GM19467 (cell line): ENCODE results near the gene FAM131A.

ENCODE experiments used
- ATAC-seq: cut with Tn5 transposase; IDR thresholded peaks from one replicate; pipeline ENCODE4 v1.9.1; 2021; ENCODE audit warnings: mild to moderate bottlenecking, moderate library complexity; ENCODE audit not compliant: unreplicated experiment

FAM131A gene

DNA sequence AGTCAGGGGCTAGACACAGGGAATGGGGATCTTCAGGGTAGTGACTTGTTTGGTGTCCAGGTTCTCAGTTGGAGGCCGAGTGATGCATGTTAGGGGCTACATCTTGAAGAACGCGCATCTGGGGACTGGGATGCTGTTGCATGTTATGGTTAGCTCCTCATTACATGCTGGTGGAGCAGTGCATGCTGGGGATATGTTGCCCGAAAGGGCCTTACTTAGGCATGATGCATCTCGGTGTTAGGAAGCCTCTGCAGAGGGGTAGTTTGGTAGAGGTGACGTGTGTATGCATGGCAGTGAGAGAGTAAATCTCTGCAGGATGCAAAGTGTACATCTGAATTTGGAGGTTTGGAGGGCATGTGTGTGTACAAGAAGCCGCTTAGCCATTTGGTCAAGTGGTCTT, 20.6 kb upstream of the FAM131A start:
- ATAC-seq: no peak

DNA sequence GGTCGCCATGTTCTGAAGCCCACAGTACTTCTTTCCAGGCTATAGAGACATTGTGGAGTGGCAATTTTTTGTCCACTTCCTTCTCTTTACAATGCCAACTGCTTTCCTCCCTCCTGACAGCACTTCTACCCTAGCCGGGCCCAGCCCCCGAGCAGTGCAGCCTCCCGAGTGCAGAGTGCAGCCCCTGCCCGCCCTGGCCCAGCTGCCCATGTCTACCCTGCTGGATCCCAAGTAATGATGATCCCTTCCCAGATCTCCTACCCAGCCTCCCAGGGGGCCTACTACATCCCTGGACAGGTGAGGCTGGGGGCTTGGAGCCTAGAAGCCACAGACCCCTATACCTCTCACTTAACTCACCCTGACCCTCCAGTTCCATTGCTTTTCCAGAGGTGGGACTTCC, 20.2 kb upstream of the FAM131A start:
- ATAC-seq: no peak

DNA sequence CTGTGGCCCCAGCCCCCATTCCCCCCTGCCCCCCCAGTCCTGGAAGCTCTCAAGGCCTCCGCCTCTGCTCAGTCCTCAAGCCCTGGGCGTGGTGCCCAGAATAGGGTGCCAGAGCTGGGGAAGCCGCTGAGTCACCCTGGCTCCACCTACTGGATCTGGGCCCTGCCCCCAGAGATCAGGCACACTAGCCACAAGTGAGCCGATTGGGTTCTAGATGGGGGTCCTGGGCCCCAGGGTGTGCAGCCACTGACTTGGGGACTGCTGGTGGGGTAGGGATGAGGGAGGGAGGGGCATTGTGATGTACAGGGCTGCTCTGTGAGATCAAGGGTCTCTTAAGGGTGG, 17.3 kb upstream of the FAM131A start:
- ATAC-seq: no peak

DNA sequence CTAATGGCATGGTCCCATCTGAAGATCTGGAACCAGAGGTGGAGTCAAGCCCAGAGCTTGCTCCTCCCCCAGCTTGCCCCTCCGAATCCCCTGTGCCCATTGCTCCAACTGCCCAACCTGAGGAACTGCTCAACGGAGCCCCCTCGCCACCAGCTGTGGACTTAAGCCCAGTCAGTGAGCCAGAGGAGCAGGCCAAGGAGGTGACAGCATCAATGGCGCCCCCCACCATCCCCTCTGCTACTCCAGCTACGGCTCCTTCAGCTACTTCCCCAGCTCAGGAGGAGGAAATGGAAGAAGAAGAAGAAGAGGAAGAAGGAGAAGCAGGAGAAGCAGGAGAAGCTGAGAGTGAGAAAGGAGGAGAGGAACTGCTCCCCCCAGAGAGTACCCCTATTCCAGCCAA, 15.7 kb upstream of the FAM131A start:
- no peak for ATAC-seq

DNA sequence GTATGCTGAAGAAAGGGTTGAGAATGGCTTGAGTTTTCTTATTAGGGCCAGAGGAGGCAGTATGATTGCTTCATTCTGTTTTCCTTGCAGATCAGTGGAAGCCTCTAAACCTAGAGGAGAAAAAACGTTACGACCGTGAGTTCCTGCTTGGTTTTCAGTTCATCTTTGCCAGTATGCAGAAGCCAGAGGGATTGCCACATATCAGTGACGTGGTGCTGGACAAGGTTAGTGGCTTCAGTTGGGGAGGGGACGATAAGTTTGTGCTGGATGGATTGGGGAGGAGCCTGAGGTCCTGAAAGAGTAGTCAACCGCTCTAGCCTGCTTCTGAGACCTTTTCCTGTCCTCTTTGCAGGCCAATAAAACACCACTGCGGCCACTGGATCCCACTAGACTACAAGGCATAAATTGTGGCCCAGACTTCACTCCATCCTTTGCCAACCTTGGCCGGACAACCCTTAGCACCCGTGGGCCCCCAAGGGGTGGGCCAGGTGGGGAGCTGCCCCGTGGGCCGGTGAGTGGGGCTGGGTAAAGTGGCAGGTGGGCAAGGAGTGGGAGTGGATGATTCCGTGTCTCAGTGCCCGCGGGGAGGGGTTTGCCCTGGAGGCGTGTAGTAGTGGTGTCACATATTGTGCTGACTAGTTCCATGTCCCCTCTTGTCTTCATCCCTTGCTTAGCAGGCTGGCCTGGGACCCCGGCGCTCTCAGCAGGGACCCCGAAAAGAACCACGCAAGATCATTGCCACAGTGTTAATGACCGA, 14.5 kb upstream of the FAM131A start:
- ATAC-seq: no peak

DNA sequence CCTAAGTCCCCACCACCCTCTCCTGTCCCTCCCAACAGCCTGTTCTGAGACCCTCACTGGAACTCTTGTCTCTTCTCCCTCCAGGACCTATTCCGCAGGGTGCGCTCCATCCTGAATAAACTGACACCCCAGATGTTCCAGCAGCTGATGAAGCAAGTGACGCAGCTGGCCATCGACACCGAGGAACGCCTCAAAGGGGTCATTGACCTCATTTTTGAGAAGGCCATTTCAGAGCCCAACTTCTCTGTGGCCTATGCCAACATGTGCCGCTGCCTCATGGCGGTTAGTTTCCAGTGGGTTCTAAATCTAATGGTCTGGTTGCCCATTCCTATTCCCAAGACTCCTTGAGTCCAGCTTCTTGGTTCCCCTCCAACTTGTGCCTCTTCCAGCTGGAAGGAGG, 13.7 kb upstream of the FAM131A start:
- no peak for ATAC-seq

DNA sequence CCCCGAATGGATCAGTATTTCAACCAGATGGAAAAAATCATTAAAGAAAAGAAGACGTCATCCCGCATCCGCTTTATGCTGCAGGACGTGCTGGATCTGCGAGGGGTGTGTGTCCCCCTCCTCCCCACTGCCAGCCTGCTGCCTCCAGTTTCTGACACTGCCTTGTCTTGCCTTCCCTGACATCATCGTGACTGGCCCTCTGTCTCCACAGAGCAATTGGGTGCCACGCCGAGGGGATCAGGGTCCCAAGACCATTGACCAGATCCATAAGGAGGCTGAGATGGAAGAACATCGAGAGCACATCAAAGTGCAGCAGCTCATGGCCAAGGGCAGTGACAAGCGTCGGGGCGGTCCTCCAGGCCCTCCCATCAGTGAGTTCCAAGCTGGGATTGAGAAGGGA, 12.1 kb upstream of the FAM131A start:
- ATAC-seq: no peak

DNA sequence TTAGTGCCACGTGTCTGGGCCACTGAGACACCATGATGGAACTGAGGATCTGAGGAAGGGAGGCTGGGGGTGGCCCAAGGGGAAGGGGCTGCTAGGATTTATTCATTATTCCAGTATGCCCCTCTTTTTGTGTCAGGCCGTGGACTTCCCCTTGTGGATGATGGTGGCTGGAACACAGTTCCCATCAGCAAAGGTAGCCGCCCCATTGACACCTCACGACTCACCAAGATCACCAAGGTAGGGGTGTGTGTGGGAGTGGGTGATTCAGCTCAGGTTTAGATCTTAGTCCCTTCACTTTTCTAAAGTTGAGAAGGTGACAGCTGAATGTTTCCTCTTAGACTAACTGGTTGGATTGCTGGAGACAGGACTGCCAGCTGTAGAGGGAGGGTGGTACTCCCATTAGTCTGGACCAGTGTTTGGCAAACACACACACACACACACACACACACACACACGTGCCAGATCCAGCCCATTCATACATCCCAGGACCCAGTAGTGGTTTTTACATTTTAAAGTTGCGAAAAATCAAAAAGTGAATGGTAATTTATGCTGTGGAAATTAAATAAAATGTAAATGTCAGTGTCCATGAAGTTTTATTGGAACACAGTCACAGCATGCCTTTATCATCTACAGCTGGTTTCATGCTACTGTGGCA, 11.6 kb upstream of the FAM131A start:
- ATAC-seq: no peak

DNA sequence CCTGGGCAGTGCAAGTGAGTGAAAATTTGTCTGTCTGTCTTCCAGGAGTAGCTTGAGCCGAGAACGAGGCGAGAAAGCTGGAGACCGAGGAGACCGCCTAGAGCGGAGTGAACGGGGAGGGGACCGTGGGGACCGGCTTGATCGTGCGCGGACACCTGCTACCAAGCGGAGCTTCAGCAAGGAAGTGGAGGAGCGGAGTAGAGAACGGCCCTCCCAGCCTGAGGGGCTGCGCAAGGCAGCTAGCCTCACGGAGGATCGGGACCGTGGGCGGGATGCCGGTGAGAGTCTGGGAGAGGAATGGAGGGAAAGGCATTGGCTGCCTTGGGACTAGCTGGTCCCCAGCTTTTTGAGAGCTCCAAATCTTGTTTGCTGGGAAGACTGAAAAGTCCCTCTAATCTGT, 10.2 kb upstream of the FAM131A start:
- no peak for ATAC-seq

DNA sequence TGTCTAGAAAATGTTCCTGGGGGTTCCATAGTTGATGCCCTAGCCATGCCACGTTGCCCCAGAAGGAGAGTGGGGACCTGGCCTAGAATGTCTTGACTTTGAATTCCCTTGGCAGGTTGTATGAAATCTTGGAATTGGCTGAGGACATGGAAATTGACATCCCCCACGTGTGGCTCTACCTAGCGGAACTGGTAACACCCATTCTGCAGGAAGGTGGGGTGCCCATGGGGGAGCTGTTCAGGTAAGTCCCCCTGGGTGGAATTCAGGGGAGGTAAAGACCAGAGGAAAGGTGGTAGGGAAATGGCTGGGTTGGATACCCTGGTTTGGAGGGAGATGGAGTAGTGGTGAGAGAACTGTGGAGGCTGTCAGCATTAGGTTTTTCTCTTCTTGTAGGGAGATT, 8.9 kb upstream of the FAM131A start:
- ATAC-seq: no peak

DNA sequence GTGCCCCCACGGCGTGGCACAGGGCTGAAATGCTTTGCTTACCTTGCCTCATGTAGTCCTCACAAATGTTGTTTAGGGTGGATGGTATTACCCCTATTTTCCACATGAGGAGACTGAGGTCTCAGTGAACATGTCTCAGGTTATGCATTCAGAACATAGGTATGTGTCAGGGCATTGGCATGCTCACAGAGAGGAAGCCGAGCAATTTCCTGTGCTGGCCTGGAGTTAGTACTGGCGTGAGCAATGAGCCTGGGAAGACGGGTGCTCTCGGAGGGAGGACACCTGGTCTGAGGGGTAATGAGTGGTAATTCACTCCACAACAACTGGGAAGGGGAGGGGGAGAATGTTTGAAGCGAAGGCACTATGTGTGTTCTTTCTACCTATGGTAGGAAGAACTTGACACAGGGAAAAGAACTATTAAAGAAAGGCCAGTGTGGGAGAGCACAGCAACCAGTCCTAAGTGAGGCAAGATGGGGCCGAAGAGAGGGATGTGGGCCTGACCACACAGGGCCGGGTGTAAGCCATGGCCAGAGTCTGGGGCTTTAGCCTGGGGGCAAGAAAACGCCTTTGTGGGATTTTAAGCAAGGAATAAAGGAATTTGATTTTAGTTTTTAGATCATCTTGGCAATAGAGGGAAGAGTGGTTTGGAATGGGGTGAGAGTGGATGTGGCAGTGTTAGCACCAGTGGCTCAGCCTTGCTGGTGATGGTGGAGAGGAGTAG, 4.9 kb upstream of the FAM131A start:
- ATAC-seq: no peak

DNA sequence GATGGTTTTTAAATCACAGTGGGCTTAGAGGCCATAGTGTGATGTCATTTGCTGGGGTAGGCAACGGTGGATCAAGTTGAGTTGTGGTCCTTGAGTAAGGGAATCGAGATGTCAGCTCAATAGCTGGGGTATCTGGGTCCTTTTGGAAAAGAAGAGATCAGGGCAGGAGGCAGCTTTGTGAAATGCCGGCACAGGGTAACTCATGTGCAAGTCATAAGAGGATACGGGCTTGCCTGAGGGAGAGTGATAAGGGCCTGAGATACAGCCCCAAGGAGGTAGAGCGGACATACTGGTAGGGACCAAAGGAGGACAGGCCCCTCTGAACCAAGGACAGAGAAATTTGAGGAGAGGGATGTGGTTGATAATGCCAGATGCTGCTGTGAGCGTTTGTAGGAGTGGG, 4.2 kb upstream of the FAM131A start:
- ATAC-seq: no peak

DNA sequence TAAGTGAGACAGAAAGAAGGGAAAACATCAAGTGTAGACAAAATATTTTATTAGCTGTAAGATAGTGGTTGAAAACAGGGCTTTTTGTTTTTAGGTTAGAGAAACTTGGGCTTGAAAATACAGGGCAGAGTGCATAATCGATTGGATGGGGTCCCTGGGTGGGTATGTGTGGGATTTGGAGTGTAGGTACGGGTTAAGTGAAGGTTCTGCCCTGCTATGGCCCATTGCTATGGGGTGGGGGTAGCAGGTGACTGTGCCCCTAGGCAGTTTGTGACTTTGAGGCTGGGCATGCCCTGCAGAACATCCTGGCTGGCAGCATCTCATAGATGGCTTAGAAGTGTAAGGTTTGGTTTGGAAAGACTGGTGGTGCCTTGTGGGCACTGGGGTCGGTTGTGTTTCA, 3.7 kb upstream of the FAM131A start:
- no peak for ATAC-seq

DNA sequence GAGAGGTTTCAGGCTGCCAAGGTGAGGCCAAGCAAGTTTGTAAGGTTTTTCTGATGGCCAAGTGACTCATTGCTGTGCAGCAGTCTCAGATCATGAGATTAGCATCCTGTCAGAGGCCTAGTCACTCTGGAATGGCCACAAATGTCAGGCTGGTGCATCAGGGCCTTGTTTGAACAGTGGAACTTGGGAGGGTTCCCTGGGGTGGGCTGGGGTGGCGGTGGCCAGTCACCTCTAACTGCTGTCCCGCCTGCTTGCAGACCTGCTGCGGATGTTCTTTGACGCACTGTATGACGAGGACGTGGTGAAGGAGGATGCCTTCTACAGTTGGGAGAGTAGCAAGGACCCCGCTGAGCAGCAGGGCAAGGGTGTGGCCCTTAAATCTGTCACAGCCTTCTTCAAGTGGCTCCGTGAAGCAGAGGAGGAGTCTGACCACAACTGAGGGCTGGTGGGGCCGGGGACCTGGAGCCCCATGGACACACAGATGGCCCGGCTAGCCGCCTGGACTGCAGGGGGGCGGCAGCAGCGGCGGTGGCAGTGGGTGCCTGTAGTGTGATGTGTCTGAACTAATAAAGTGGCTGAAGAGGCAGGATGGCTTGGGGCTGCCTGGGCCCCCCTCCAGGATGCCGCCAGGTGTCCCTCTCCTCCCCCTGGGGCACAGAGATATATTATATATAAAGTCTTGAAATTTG, 2.8 kb upstream of the FAM131A start:
- ATAC-seq: no peak

DNA sequence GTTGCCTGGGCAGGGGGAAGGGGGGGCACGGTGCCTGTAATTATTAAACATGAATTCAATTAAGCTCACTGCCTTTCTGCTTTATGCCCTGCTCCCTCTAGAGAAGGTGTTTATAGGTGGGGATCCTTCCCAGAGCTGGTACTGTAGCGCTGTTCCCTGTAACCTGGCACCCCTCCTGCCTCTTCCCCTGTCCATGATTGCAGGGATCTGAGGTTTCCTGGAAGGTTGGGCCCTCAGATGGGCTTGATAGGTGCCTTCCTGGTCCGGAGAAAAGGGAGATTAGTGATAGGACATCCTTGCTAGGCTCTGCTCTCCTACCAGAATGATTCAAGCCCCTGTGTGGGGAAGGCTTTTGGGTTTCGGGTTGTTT, 2.1 kb upstream of the FAM131A start:
- ATAC-seq: no peak

DNA sequence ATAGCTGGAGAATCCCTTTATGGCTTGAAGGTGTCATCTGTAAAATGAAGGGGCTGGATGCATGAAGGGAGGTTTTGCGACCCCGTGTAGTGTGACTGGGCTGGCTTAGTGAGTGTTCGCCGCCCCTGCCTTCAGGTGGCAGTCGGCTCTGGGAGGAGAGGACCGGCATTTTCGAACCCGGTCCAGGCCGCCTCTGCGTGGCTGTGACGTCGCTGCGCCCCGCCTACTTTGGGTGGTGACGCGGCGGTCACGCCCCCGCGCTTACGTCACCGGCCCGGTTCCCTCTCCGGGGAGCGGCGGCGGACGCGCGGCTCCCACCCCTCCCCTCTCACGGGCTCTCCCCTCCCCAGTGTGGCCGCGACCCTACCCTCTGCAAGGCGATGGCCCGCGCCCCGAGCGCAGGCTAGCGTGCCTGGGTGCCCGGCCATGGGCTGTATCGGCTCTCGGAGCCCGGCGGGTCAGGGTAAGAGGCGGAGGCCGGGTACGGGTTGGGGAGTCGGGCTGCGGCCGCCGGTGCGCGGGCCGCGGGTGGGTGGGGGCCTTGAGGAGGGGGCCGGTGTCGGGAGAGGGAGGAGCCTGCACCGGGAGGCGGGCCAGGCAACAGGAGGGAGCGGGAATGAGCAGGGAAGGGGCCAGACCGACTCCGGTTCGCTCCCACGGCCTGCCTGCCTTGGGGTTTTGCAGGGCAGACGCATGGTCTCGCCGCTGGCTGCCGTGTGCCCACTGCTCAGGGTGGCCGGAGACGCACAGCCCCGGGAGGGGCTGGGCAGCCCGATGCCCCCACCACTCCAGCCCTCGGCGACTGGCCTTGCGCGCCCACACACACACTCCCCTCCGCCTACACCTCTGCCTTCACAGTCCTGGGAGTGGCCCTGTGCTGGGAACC, 1.5 kb upstream of the FAM131A start:
- peak; percentile 68 for ATAC-seq

DNA sequence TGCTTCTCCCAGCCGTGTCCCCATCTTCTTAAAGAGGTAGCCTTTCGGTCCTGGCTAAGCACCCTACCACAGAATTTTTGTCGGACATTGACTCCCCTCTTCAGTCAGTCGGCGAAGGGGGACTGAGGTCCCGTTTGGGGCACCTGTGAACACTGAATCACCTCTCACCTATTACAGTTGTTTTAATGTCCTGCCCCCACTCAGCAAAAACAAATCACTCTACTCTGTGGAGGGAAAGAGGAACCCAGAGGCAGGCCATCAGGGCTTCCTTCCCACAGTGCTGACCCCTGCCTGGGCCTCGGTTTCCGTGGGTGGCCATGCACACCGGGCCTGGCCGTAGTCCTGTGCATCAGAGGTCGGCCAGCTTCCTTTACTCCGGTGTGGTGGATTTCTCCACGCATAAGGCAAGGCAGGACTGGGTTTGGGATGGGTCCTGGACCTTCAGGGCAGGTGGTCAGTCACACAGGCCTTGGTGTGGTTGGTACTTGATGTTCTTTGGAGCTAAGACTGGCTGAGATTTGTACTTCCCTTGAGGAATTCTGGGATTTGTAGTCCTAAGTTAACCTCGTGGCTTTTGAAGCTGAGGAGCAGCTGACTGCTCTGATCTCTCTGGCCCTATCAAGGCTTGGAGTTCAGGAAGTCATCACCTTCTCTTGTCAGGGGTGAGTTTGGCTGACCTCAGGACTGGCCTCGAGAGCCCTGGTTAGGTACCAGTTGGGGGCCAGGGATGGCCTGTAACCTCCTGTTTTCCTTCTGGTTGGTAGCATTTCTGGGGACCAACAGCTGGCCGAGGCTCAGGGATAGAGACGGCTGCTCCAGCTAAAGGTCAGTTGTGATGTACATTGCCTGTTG, 627 bp upstream of the FAM131A start:
- no peak for ATAC-seq

DNA sequence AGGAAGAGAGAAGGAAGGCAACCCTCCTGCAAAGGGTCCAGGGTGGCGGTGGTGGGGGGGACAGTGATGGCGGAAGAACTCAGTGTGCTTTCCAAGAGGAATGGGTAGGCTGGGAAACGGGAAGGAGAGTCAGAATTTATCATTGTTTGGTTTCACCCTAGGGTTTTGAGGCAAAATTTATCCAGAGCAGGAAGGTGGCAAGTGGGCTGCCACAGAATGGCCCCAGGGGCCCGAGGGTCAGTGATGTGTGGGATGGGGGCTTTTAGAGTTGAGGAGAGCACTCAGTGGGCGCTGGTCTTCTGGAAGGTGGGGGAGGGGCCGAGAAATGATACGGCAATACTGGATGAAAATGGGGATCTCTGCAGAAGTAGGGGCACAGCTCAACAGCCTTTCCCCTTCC, 581 bp downstream of the FAM131A start:
- no peak for ATAC-seq

DNA sequence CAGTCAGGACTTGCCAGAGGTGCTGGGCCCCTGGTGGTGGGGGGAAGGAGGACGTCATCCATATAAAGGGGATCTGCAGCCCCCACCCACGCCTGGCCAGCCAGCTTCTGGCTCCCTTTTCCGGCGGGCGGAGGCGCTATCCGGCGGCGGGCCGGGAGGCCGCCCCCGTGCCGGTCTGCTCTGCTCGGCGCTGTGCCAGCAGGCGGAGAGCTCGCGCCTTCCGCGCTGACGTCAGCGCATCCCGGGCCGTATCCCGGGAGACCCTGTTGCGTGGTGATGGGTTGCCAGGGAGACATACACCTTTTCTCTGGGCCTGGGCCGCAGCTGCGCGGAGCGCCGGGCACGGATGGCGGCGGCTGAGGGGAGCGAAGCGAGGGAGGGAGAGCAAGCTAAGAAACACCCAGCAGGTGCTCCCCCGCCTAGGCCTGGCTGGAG, 1.1 kb downstream of the FAM131A start:
- no peak for ATAC-seq

DNA sequence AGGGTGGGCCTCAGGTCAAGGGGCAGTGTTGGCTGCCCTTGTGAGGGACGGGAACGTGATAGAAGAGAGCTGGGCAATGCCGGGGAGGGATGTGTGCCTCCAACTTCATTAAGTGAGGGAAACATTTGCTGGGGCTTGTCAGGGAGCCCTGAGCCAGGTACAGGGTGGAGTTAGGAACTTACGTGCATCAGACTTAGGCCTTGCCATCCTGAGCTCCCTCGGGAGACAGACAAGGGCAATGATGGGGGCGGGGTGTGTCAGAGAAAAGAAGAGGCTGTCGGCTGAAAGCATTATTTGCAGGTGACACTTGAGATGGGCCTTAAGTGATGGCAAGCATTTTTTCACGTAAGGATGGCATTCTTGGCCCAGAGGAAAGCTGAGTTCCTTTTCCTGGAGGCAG, 1.6 kb downstream of the FAM131A start:
- no peak for ATAC-seq
